Stimulated activated CD8-positive, alpha-beta memory T cell treated with anti-CD3 and anti-CD28 coated beads, Interleukin-4, amount 100 ng/mL, for 24 hours (primary cell): ENCODE data around the gene MBP.

Source experiments
- DNase-seq: peaks from one replicate; pipeline ENCODE4 v3.0.0-alpha.2; 2020; ENCODE audit warnings: low read depth

The MBP gene

GRCh38 chr18:77151033-77151771 lies 18.6 kb upstream of the MBP start:
- DNase-seq, result no peak

- no peak for DNase-seq
Observed at GRCh38 chr18:77150588-77150987, 18.0 kb upstream of the MBP start.

- no peak for DNase-seq
Observed at GRCh38 chr18:77148289-77148688, 15.7 kb upstream of the MBP start.

GRCh38 chr18:77147418-77147852 lies 14.9 kb upstream of the MBP start:
- DNase-seq, result no peak

GRCh38 chr18:77146249-77147080 lies 13.9 kb upstream of the MBP start:
- DNase-seq, result no peak

- DNase-seq, result no peak
Observed at GRCh38 chr18:77145364-77145901, 12.8 kb upstream of the MBP start.

GRCh38 chr18:77144451-77145118 lies 12.0 kb upstream of the MBP start:
- DNase-seq, result no peak

- DNase-seq, result no peak
Observed at GRCh38 chr18:77144046-77144445, 11.5 kb upstream of the MBP start.

GRCh38 chr18:77143196-77143595 lies 10.6 kb upstream of the MBP start:
- DNase-seq, result no peak

- no peak for DNase-seq
Observed at GRCh38 chr18:77141401-77142118, 9.0 kb upstream of the MBP start.

GRCh38 chr18:77140439-77141109 lies 8.0 kb upstream of the MBP start:
- DNase-seq, result no peak

- no peak for DNase-seq
Observed at GRCh38 chr18:77140030-77140429, 7.4 kb upstream of the MBP start.

GRCh38 chr18:77139619-77140018 lies 7.0 kb upstream of the MBP start:
- no peak for DNase-seq

GRCh38 chr18:77138270-77138669 lies 5.7 kb upstream of the MBP start:
- DNase-seq, result no peak

GRCh38 chr18:77137851-77138250 lies 5.3 kb upstream of the MBP start:
- no peak for DNase-seq

- DNase-seq, result no peak
Observed at GRCh38 chr18:77136871-77137665, 4.5 kb upstream of the MBP start.

- DNase-seq, result no peak
Observed at GRCh38 chr18:77136076-77136718, 3.6 kb upstream of the MBP start.

GRCh38 chr18:77135339-77136075 lies 2.9 kb upstream of the MBP start:
- DNase-seq, result no peak

- DNase-seq, result no peak
Observed at GRCh38 chr18:77134611-77135010, 2.0 kb upstream of the MBP start.
